Gastrocnemius medialis (tissue), 4 donors: Measurements from ENCODE around the gene ATP9B. TPM values are rescaled to one million over a fixed set of nuclear protein-coding genes. Genes with fewer than 3 reads are reported as not detected.
"Not testable (repeated sequence)": the region's sequence is repeated elsewhere in the genome, so short reads cannot be mapped to it uniquely, and the experiment has no call there.

Experiments used
- ATAC-seq, 2 donors: fragments of 150-250 bp; one replicate each; pipeline ENCODE4 v1.9.1; 2016
- DNase-seq, 2 donors: peaks; one replicate each; pipeline ENCODE4 v3.0.0-alpha.2; 2019
- H3K27ac ChIP-seq, 4 donors: fragments of 200-600 bp; sonication (generic); 1 replicate in 1 of 4; 2 replicates in 3 of 4; pipeline ENCODE4 v1.5.1; 2016 to 2018; ENCODE audit warnings: mild to moderate bottlenecking in 2 of 4, moderate library complexity in 1 of 4
- H3K27me3 ChIP-seq, 3 donors: fragments of 200-600 bp; sonication (generic) in 2 of 3; 1 replicate in 1 of 3; 2 replicates in 2 of 3; pipeline versions ENCODE4 v1.5.1 to v1.6.0; 2016 to 2019; ENCODE audit warnings: mild to moderate bottlenecking in 1 of 3, moderate library complexity in 1 of 3
- H3K36me3 ChIP-seq, 2 donors: fragments of 200-600 bp; sonication (generic) in 1 of 2; one replicate each; pipeline ENCODE4 v1.5.1; 2017 to 2018
- H3K4me1 ChIP-seq, 2 donors: fragments of 200-600 bp; sonication (generic) in 1 of 2; one replicate each; pipeline ENCODE4 v1.5.1; 2016 to 2017; ENCODE audit warnings: mild to moderate bottlenecking in 2 of 2
- H3K4me3 ChIP-seq, 4 donors: fragments of 200-600 bp; sonication (generic) in 3 of 4; 1 replicate in 1 of 4; 2 replicates in 3 of 4; pipeline ENCODE4 v1.5.1; 2016 to 2019; ENCODE audit warnings: mild to moderate bottlenecking in 2 of 4
- H3K9me3 ChIP-seq, 3 donors: fragments of 200-600 bp; sonication (generic) in 2 of 3; 1 replicate in 1 of 3; 2 replicates in 2 of 3; pipeline ENCODE4 v1.5.1; 2016 to 2019
- CTCF ChIP-seq, 5 experiments: fragments of 450-650 bp in 3 of 5; fragments of 200-600 bp in 2 of 5; sonication (generic) in 2 of 5; IDR thresholded peaks in 4 of 5; conservative IDR thresholded peaks in 1 of 5; 1 replicate in 4 of 5; 2 replicates in 1 of 5; pipeline ENCODE4 v1.5.1; 2016 to 2019; ENCODE audit warnings: antibody characterized with exemption in 5 of 5, mild to moderate bottlenecking in 3 of 5, moderate library complexity in 3 of 5
- POLR2A ChIP-seq, 2 donors: fragments of 450-650 bp; IDR thresholded peaks; one replicate each; pipeline ENCODE4 v1.6.1; 2017; ENCODE audit warnings: antibody characterized with exemption in 2 of 2, mild to moderate bottlenecking in 2 of 2, moderate library complexity in 2 of 2
- in situ Hi-C, 4 donors: fragments of 200-750 bp; cut with MboI; loops; one replicate each; pipeline versions ENCODE4 v1.15.0 to v1.8.0; 2017; ENCODE audit warnings: low sequenced_read_pairs in 4 of 4
- intact Hi-C: fragments of 100-400 bp; cut with DNase I; formaldehyde crosslinking; loops from one replicate; pipeline ENCODE4 v1.15.1; 2023; ENCODE audit warnings: low total_unique reads
- total RNA-seq, 4 donors: library from RNA; depleted of rRNA; stranded (reverse); fragments of >200 nt; gene quantifications; one replicate each; pipeline versions ENCODE4 v1.1.0 to v1.2.3, GENCODE V29; 2016

Gene ATP9B
- total RNA-seq, 4 donors from 2014 or later, result 9.9 to 33.6 (median 18.6) TPM

DNA sequence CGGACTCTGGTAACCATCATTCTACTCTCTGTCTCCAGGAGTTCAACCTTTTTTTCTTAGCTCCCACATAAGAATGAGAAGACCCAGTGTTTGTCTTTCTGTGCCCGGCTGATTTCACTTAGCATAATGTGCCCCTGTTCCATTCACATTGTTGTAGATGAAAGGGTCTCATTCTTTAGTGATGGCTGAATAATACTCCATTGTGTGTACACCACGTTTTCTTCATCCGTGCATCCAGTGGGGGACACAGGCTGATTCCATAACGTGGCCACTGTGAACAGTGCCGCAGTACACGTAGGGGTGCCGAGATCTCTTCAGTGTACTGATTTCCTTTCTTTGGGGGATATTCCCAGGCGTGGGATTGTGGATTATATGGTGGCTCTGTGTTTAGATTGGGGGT lies 254.3 kb downstream of the ATP9B start:
- Histone ChIP-seq H3K4me3 (no peak overlapping the region), H3K9me3 (no peaks in the 10 kb centered on the region), H3K36me3 (no peaks in the 10 kb centered on the region), H3K27me3 (no peaks in the 10 kb centered on the region), H3K27ac (no peak overlapping the region), H3K4me1 (no peaks in the 10 kb centered on the region)
- no peak for TF ChIP-seq CTCF (IDR thresholded peaks at IDR 0.05 in 4 of 5, conservative IDR thresholded peaks at IDR 0.05 in 1 of 5)
- TF ChIP-seq POLR2A (IDR thresholded peaks at IDR 0.05), result no peak
- ATAC-seq, result no peak
- DNase-seq, result no peak
- intact Hi-C loops (no loop called here), in situ Hi-C loops (no loop called here)

- Histone ChIP-seq H3K4me3 (no peak overlapping the region), H3K27ac (peak overlapping the region in 1 of 4 donors; percentile 13), H3K9me3 (no peaks in the 10 kb centered on the region), H3K4me1 (no peaks in the 10 kb centered on the region), H3K36me3 (peaks cover under 1 to 16% of the 10 kb centered on the region in 2 donors), H3K27me3 (no peaks in the 10 kb centered on the region)
- DNase-seq (peak; percentile 20 to 22), ATAC-seq (peak; percentile 70 to 96)
- TF ChIP-seq POLR2A (IDR thresholded peaks at IDR 0.05) (no peak), CTCF (IDR thresholded peaks at IDR 0.05 in 4 of 5, conservative IDR thresholded peaks at IDR 0.05 in 1 of 5) (no peak)
- intact Hi-C loops, result no loop called here
- in situ Hi-C loops, result no loop called here
Measured at GRCh38 chr18:79326413-79327198, 257.4 kb downstream of the ATP9B start.

- DNase-seq, result no peak
- H3K27me3 ChIP-seq, result no peaks in the 10 kb centered on the region
- intact Hi-C loops (no loop called here), in situ Hi-C loops (no loop called here)
- no peak for ATAC-seq
- H3K4me3 ChIP-seq, result no peak overlapping the region
- TF ChIP-seq CTCF (IDR thresholded peaks at IDR 0.05 in 4 of 5, conservative IDR thresholded peaks at IDR 0.05 in 1 of 5) (no peak), POLR2A (IDR thresholded peaks at IDR 0.05) (no peak)
- no peaks in the 10 kb centered on the region for H3K9me3 ChIP-seq
- peaks cover 3 to 18% of the 10 kb centered on the region in 2 donors for H3K36me3 ChIP-seq
- no peaks in the 10 kb centered on the region for H3K4me1 ChIP-seq
- no peak overlapping the region for H3K27ac ChIP-seq
Measured at GRCh38 chr18:79327199-79327721, 258.1 kb downstream of the ATP9B start.

GRCh38 chr18:79327915-79328314 lies 258.7 kb downstream of the ATP9B start:
- ATAC-seq, H3K27me3 ChIP-seq, in situ Hi-C loops, DNase-seq, H3K4me3 ChIP-seq, H3K9me3 ChIP-seq, H3K4me1 ChIP-seq, H3K27ac ChIP-seq, intact Hi-C loops: not testable (repeated sequence)
- H3K36me3 ChIP-seq, result peaks cover 3 to 18% of the 10 kb centered on the region in 2 donors

DNA sequence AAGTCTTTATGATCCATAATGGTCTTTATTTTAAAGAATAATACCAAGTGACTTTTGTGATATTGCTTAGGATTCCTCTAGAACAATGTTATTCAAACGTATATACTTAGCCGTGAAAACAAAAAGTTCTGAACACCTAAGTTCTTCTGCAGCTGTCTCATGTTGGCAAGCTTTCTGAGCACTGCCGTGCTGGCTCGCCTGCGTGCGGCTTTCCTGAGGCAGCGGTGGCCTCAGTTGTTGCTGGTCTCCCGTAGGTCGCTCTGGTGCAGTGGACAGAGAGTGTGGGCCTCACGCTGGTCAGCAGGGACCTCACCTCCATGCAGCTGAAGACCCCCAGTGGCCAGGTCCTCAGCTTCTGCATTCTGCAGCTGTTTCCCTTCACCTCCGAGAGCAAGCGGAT lies 259.7 kb downstream of the ATP9B start:
- Histone ChIP-seq H3K36me3 (peaks cover 3 to 25% of the 10 kb centered on the region in 2 donors), H3K27ac (no peak overlapping the region), H3K4me3 (no peak overlapping the region), H3K9me3 (no peaks in the 10 kb centered on the region), H3K27me3 (no peaks in the 10 kb centered on the region), H3K4me1 (no peaks in the 10 kb centered on the region)
- intact Hi-C loops (no loop called here), in situ Hi-C loops (no loop called here)
- DNase-seq (no peak), ATAC-seq (no peak)
- TF ChIP-seq POLR2A (IDR thresholded peaks at IDR 0.05) (no peak), CTCF (IDR thresholded peaks at IDR 0.05 in 4 of 5, conservative IDR thresholded peaks at IDR 0.05 in 1 of 5) (no peak)
